GM21515 (cell line): ENCODE results near the gene BPI.
"Not testable (repeated sequence)": the region's sequence is repeated elsewhere in the genome, so short reads cannot be mapped to it uniquely, and the experiment has no call there.

Experiments
- ATAC-seq: cut with Tn5 transposase; IDR thresholded peaks from one replicate; pipeline ENCODE4 v1.9.1; 2021; ENCODE audit not compliant: unreplicated experiment

BPI gene

DNA sequence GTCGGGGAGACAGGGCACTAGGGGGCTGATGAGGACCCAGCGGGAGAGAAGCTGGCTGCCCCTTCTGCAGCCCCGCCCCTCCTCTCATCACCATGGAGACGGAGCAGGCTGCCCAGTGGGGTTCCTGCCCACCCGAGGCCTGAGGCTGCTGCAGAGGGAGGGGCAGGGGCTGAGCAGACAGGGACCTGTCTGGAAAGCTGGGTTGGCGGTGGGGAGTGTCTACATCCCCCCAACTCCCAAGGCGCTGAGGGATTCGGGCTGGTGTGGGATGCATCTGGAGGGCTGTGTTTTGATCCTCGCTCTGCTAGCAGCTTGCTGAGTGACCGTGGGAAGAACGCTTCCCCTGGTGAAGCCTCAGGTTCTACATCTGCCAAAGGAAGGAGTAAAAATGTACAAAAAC lies 1.2 kb upstream of the BPI start:
- no peak for ATAC-seq

DNA sequence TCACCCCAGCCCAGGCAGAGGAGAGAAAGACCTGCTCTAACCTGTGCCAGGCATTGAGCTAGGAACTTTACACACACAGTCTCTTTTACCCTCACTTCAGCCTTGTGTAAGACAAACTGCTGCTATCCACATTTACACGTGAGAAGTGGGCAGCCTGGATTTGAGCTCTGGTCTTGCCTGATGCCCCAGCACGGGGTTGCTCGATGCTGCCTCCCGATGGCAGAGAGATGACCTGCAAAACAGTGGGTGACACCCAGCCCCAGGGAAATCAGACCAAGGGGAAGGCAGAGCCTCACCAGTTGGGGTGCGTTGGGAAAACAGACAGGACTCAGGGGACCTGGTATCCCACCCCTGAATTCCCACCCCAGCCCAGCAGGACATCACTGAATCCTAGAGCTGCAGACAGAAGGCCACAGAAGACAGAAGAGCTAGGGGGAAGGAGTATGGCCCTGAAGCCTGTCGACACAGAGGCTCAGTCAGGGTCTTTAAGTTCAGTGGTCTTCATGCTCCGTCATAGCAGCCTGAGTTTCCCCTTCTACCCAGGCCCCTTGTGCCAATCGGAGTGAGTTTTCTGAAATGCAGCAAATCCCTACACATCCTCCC lies 990 bp downstream of the BPI start:
- no peak for ATAC-seq

DNA sequence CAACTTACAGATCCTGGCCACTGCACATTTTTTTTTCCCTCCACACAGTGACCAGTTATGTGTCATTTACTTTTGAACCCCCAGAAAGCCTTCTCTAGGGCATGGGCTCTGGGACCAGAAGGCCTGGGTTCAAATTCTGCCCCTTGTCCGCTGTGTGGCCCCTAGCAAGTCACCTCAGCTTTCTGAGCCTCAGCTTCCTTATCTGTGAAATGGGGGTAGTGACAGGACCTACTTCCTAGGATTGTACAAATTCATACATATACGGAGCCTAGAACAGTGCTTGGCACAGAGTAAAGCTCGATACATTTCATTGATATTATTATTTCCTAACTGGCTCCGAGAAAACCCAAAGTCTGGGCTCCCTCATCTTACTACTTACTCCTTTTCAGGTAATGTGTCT lies 1.6 kb downstream of the BPI start:
- ATAC-seq, result no peak

DNA sequence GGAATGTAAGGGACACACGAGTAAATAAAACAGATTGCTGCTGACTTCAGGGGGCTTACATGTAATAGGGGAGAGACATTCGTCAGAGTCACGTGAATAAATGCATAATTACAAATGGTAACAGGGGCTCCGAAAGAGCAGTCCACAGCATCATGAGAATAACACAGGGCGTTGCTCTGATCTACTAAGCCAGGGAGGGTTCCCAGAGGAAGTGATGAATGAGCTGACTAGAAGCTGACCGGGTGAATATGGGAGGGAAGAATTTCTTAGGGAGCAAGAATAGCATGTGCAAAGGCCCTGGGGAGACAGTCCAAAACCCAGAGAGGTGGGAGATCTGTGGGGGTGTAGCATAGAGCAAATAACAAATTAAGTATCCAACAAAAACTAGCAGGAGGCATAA lies 2.4 kb downstream of the BPI start:
- no peak for ATAC-seq

DNA sequence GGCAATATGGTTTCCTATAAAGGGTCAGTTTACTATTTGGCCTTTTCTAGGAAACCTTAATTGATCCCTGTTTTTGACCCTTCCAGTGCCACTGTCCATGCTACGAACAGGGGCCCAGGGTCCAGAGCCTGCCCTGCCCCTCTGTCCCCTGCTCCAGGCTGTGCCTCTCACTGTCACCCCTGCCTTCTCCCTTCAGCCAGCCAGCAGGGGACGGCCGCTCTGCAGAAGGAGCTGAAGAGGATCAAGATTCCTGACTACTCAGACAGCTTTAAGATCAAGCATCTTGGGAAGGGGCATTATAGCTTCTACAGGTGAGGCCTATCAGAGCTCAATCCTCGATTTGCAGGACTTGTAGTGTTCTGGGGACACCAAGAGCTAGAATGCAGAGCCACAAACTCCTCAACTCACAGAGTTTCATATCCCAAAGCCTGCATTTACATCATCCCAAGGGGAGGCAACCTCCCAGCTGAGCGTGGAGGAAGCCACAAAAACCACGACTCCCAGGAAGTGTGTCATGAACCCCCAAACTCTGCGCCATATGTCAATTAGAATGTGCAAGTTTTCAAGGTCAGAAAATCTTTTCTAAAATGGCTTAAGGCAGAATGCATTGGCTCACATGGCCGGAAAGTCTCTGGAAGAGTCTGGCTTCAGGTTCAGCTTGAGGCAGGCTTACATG lies 3.6 kb downstream of the BPI start:
- no peak for ATAC-seq

DNA sequence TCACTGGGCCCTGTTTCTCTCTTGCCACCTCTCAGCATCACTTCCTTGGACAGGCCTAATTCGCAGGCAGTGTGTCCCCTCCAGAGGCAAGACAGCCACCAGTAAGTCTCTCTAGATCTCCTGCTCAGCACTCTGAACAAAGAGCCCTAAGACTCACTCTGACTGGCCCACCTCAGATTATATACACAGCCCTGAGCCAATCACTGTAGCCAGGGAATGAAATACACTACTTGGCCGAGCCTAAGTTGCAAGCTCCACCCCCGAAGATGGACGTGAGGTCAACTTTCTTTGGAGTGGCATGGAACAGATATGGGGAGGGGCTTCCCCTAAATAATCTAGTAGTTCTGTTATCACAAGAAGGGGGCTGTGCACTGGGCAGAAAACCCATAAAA lies 4.1 kb downstream of the BPI start:
- no peak for ATAC-seq

DNA sequence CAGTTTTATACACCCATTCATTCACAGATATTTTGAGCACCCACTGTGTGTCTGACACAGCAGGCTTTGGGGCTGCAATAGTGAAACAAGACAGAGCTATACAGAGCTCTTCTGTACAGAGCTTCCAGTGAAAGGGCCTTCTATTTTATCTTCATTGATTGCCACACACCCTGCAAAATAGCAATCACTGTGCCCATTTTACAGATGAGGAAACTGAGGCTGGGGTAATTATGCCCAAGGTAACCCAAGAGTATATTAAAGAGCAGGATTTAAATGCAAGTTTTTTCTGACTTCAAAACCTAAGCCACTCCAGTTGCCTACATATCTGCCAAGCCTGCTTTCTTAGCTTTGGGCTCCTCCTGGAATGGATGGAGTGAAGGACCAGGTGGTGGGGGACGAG lies 4.5 kb downstream of the BPI start:
- ATAC-seq, result no peak

DNA sequence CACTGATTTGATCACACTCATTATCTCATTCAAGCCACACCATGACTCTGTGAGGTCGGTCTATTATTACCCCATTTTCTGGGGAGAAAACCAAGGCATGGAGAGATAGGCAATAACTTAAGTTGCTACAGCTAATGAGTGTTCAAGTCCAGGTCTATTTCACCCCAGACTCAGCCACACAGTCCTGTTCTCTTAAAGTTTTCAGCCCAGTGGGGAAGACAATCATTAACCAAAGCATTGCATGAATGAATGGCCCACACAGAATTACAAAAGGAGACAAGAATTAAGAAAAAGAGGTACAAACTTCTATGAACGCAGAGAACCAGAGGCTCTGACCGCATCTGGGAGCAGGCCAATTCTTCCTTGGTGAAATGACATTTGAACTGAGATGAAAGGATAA lies 7.1 kb downstream of the BPI start:
- no peak for ATAC-seq

DNA sequence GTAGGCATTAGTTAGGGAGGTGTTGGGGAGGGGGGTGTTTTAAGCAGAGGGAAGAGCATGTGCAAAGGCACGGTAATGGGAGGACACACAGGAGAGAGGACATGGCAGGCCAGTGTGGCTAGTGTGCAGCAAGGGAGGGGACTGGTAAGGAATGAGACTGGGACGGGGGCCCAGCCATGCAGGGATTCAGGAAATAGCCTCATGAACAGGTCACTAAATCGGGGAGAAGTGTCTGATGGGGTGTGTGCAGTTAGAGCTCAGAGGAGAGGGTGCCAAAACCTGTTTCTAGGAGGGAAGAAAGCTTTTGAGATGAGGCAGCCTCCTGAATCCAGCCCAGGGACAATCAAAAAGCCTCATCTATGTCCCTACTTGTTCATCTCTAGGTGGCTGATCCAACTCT lies 7.5 kb downstream of the BPI start:
- ATAC-seq, result no peak

DNA sequence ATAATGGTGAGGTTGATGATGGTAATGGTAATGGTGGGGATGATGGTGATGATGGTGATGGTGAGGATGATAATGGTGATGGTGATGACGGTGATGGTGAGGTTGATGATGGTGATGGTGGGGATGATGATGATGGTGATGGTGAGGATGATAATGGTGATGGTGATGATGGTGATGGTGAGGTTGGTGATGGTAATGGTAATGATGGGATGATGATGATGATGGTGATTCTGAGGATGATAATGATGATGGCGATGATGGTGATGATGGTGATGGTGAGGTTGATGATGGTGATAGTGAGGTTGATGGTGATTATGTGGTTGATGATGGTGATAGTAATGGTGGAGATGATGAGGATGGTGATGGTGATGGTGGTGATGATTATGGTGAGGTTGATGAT lies 9.7 kb downstream of the BPI start:
- ATAC-seq, result no peak

DNA sequence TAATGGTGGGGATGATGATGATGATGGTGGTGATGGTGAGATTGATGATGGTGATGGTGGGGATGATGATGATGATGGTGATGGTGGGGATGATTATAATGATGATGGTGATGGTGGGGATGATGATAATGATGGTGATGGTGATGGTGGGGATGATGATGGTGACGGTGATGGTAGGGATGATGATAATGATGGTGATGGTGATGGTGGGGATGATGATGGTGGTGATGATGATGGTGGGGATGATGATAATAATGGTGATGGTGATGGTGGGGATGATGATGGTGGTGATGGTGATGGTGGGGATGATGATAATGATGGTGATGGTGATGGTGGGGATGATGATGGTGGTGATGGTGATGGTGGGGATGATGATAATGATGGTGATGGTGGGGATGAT lies 10.4 kb downstream of the BPI start:
- not testable (repeated sequence) for ATAC-seq

DNA sequence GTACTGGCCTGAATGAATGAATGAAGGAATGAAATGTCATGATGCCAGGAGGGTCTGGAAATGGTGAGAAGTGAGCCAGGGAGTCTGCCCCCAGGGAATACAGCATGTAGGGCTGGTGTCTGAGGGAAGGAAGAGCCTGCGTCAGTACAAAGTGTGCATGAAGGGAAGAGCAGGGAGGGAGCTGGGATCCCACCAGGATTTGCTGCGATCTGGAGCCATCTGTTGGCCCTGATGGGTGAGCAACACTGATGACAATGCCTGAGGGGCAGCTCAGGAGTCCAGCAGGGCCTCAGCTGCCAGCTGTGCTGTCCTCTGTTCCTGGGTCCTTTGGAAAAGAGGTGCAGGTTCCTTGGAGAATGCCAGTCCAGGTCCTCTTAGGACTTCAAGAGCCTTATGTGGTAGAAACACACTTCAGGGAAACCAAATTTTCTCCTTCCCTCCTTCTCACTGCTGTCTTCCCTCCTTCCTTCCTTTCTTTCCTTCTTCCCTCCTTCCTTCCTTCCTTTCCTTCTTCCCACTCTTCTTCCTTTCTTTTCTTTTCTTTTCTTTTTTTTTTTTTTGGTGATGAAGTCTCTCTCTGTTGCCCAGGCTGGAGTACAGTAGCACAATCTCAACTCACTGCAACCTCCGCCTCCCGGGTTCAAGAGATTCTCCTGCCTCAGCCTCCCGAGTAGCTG lies 11.5 kb downstream of the BPI start:
- ATAC-seq, result no peak

DNA sequence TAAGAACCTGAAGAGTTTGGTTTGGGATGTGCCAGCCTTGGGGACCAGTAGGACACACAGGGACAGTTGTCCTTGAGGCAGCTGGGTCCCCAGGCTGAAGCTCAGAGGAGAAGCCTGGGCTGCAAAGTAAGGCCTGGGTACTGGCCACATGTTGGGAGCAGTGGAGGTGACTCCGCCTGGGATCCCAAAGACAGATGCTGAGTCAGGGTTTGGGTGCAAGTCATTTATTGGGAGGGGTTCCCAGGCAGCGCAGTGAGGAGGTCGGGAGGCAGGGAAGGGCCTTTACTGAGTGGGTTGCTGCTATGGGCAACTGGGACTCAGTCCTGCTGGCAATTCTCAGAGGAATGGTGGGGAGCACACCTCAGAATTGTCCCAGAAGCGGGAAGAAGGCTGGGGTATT lies 12.4 kb downstream of the BPI start:
- ATAC-seq, result no peak

DNA sequence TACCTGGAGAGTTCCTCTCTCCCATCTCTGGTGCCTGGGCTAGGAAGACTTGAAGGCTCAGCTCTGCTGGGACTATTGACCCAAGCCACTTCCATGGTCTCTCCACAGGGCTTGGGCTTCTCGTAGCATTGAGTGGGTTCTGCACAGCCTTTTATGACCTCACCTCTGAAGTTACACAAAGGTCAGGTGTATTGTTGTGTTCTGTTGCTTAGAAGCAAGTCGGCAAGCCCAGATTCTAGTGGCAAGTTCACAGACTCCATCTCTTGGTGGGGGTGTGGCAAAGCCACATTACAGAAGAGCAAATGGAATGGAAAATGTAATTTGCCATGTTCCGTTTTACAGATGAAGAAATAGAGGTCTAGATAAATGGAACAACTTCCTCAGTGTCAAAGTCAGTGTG lies 13.5 kb downstream of the BPI start:
- no peak for ATAC-seq

DNA sequence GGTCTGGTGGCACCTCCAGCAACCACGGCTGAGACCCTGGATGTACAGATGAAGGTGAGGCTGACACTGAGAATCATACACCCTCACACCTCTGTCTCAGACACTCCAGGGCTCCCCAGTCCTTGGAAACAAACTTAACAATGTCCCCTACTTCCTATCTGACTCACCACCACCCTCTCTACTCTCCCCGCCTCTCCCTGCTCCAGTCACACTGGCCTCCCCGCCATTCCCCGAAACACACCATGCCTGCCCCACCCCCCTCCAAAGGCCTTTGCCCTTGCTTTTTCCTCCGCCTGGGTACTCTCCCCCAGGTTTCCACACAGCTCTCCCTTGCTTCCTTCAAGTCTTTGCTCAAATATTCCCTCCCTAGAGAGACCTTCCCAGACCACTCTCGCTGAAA lies 16.3 kb downstream of the BPI start:
- ATAC-seq, result no peak

DNA sequence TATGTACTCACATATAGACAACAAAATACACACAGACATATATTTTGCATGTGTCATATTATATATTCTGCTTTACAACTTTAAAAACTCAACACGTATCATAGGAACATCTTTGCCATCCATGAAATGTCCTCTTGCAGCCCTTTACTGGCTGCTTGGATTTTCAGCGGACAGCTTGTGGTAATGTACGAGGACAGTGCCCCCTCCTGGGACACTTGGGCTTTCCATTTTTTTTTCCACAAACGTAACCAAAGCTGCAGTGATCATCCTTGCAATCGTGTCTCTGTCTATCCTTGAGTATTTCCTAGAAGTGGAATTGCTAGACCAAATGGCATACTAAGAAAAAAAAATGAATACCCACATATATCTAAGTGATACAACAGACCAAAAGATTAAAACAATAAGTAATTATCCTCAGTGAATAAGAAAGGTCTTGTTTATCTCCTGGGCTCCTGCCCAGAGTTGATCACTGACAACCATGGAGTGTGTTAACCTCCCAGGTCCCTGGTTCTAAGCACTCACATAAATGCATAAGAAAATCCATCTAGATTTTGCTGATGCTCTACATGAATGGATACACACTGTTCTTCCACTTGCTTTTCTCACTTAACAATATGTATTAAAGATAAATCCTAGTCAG lies 18.1 kb downstream of the BPI start:
- ATAC-seq, result no peak

DNA sequence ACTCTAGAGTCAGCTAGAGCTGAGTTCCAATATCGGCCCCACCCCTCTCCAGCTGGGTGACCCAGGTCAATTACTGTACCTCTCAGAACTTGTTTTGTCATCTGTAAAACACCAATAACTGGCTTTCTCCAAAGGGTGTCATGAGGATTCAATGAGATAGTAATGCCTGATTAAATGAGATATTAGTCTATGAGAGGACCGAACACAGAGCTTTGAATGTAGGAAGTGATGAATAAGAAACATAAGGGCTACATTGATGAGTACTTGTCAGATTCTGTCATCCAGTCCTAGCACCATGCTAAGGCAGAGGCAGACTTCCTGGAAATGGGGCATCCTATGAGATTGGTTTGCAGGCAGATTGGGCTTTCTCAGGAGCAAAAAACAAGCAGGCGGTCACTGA lies 20.2 kb downstream of the BPI start:
- no peak for ATAC-seq

DNA sequence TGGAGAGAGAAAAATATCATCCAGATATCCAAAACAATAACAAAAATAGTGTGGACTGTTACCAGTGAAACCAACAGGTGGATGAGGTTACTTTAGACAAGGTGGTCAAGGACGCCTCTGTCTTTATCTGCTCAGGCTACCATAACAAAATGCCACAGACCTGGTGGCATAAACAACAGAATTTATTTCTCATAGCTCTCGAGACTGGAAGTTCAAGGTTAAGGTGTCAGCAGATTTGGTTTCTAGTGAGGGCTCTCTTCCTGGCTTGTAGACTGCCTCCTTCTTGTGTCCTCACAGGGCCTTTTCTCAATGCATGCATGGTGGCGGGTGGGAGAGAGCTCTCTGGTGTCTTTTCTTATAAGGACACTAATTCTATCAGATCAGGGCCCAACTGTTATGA lies 21.2 kb downstream of the BPI start:
- ATAC-seq, result no peak

DNA sequence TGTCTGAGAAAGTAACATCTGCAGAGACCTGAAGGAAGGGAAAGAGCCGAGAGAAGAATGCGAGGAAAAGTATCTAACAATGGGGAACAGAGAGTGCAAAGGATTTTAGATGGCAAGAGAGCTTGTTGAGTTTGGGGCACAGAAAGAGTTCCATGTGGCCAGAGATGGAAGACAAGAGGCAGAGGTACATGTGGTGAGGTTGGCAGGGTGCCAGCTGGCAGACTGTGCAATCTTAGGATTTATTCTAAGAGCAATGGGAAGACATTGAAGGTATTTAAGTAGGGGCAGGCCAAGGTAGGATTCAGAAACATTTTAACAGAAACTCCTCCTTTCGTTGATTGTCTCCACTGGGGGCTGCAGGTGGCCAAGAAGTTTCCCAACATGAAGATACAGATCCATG lies 21.9 kb downstream of the BPI start:
- no peak for ATAC-seq

DNA sequence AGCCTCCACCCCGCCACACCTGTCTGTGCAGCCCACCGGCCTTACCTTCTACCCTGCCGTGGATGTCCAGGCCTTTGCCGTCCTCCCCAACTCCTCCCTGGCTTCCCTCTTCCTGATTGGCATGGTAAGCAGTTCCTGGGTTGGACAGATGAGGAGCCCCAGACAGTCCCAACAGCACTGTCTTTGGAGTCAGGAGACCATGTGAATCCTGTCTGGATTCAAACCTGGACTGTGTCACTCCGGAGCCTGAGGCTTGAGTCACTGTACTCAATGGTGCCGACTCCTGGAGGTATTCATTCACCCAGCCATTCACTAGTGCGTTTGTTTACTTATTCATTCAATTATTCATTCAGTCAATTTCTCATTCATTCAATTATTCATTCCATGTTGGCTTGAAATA lies 22.4 kb downstream of the BPI start:
- no peak for ATAC-seq

DNA sequence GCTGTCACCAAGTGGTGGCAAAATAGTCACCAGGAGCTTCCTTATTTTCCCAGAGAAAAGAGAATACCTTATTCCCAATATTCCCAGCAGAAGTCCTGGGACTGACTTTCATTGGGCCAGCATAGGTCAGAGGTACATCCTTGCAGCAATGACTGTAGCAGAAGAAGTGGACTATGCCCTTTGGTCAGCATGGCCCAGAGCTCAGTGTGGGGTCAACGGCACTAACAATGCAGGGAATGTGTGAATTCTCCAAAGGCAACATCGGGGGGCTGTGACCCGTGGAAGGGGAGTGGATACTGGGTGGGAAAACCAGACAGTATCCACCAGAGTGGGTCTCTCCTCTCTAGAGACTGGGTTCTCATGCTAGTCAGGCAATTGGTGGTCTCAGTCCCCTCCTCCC lies 26.7 kb downstream of the BPI start:
- no peak for ATAC-seq

DNA sequence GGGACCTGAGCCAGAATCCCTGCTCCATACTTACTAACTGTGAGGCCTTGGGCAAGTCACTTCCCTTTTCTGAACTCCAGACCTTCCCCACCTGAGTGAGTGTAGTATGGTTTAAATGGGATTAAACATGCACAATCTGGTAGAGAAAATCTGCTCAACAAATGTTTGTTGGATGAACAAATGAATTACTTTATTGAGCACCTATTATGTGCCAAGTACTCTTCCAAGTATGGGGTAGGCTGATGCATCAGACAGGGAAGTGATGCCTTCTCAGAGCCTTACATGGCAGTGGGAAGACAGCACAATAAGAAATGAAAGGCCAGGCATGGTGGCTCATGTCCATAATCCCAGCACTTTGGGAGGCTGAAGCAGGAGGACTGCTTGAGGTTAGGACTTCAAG lies 27.3 kb downstream of the BPI start:
- ATAC-seq, result no peak
